Measurements from ENCODE around the gene SLC8B1. TPM values are rescaled to one million over a fixed set of nuclear protein-coding genes. Genes with fewer than 3 reads are reported as not detected.

Gene SLC8B1
- total and polyA plus RNA-seq, 2 donors (not counting 3 experiments of a cell fraction or from before 2014, with no cell fraction given), result 29.9 to 45.4 TPM

DNA sequence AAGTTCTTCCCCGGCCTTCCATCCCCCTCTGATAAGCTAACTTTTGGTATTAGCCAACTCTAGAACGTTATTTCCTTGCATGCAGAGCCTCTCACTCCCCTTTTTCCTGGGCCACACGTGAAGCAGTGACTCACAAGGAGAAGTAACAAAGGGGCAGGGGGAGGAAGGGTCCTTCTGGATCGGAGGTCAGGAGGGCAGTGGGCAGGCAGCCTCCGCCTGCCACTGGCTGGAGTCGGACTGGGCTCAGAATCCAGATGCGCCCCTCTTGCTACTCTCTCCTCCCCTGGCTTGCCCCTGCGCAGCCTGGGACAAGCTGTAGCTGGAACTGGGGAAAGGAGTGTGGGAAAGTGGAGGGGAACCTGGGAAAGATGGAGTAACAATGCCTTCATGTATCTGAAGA, 58.6 kb downstream of the SLC8B1 start:
- H3K27ac ChIP-seq (ENCODE audit: insufficient read depth, low read depth, low read length), result no peak overlapping the region
- peaks cover 0 to 11% of the 10 kb centered on the region in 2 experiments for H3K36me3 ChIP-seq (ENCODE audit: control insufficient read depth in 2 of 2, extremely low read depth in 1 of 2, insufficient read depth in 2 of 2, low read length in 2 of 2)
- ChIA-PET POLR2A (no interaction called here), CTCF (no interaction called here)
- no peak for FAIRE-seq
- intact Hi-C loops (cut with micrococcal nuclease), result no loop called here
- no TSS peak for BruUV-seq (replicated peaks)
- no peaks in the 10 kb centered on the region for H3K9me1 ChIP-seq (replicated peaks; ENCODE audit: control insufficient read depth, extremely low read depth, insufficient read depth, low read length)
- no peak overlapping the region for H3K9ac ChIP-seq (replicated peaks; ENCODE audit: extremely low read depth, insufficient read depth, low read length)
- H4K20me1 ChIP-seq (replicated peaks; ENCODE audit: control insufficient read depth, extremely low read depth, insufficient read depth, low read length), result no peaks in the 10 kb centered on the region
- H3K9me3 ChIP-seq (replicated peaks; ENCODE audit: control insufficient read depth, insufficient read depth, low read length), result no peaks in the 10 kb centered on the region
- H3K4me1 ChIP-seq (ENCODE audit: control insufficient read depth, extremely low read depth, insufficient read depth, low read length), result no peaks in the 10 kb centered on the region
- no peak overlapping the region for H3K4me3 ChIP-seq (replicated peaks in 1 of 3; ENCODE audit: insufficient read depth in 1 of 3, low read depth in 1 of 3, low read length in 3 of 3)
- no peaks in the 10 kb centered on the region for H3K79me2 ChIP-seq (ENCODE audit: control insufficient read depth, insufficient read depth, low read length)
- no peak for DNase-seq (ENCODE audit: low read depth, low spot score)
- no peaks in the 10 kb centered on the region for H3K27me3 ChIP-seq (ENCODE audit: control insufficient read depth in 2 of 2, insufficient read depth in 2 of 2, low read length in 2 of 2)
- H3K4me2 ChIP-seq (ENCODE audit: insufficient read depth, low read length), result no peak overlapping the region
- no peak overlapping the region for H2AFZ ChIP-seq (ENCODE audit: low read depth, low read length)
- dilution Hi-C loops (cut with MboI; ENCODE audit: extremely low pct_ligation_motif_present, low sequenced_read_pairs), result no loop called here
- no peak for TF ChIP-seq EZH2 (IDR thresholded peaks at IDR 0.05; ENCODE audit: borderline replicate concordance, low read depth, low read length, severe bottlenecking)

- ChIA-PET POLR2A (no interaction called here), CTCF (no interaction called here)
- Histone ChIP-seq H3K27me3 (ENCODE audit: control insufficient read depth in 2 of 2, insufficient read depth in 2 of 2, low read length in 2 of 2) (no peaks in the 10 kb centered on the region), H3K27ac (ENCODE audit: insufficient read depth, low read depth, low read length) (no peak overlapping the region), H3K79me2 (ENCODE audit: control insufficient read depth, insufficient read depth, low read length) (no peaks in the 10 kb centered on the region), H4K20me1 (replicated peaks; ENCODE audit: control insufficient read depth, extremely low read depth, insufficient read depth, low read length) (no peaks in the 10 kb centered on the region), H3K9me1 (replicated peaks; ENCODE audit: control insufficient read depth, extremely low read depth, insufficient read depth, low read length) (no peaks in the 10 kb centered on the region), H3K4me1 (ENCODE audit: control insufficient read depth, extremely low read depth, insufficient read depth, low read length) (no peaks in the 10 kb centered on the region), H3K36me3 (ENCODE audit: control insufficient read depth in 2 of 2, extremely low read depth in 1 of 2, insufficient read depth in 2 of 2, low read length in 2 of 2) (peaks cover 0 to 11% of the 10 kb centered on the region in 2 experiments), H2AFZ (ENCODE audit: low read depth, low read length) (no peak overlapping the region), H3K9me3 (replicated peaks; ENCODE audit: control insufficient read depth, insufficient read depth, low read length) (no peaks in the 10 kb centered on the region), H3K4me2 (ENCODE audit: insufficient read depth, low read length) (no peak overlapping the region), H3K4me3 (replicated peaks in 1 of 3; ENCODE audit: insufficient read depth in 1 of 3, low read depth in 1 of 3, low read length in 3 of 3) (no peak overlapping the region), H3K9ac (replicated peaks; ENCODE audit: extremely low read depth, insufficient read depth, low read length) (no peak overlapping the region)
- intact Hi-C loops (cut with micrococcal nuclease) (no loop called here), dilution Hi-C loops (cut with MboI; ENCODE audit: extremely low pct_ligation_motif_present, low sequenced_read_pairs) (no loop called here)
- DNase-seq (ENCODE audit: low read depth, low spot score), result no peak
- BruUV-seq (replicated peaks), result no TSS peak
- TF ChIP-seq GATA2 (IDR thresholded peaks at IDR 0.05; ENCODE audit: insufficient read depth, insufficient read length, low read depth, low read length), result no peak
- no peak for TF ChIP-seq POLR2AphosphoS5 (IDR thresholded peaks at IDR 0.05; ENCODE audit: insufficient read depth, low read depth, low read length)
- TF ChIP-seq CTCF (IDR thresholded peaks at IDR 0.05; ENCODE audit: extremely low read depth in 1 of 2, insufficient read depth in 1 of 2, low read depth in 1 of 2, low read length in 2 of 2), result no peak
- TF ChIP-seq EZH2 (IDR thresholded peaks at IDR 0.05; ENCODE audit: borderline replicate concordance, low read depth, low read length, severe bottlenecking), result no peak
- no peak for TF ChIP-seq POLR2A (IDR thresholded peaks at IDR 0.05; ENCODE audit: low read depth, low read length)
- TF ChIP-seq, protein P1, sequence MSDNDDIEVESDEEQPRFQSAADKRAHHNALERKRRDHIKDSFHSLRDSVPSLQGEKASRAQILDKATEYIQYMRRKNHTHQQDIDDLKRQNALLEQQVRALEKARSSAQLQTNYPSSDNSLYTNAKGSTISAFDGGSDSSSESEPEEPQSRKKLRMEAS (IDR thresholded peaks at IDR 0.05; ENCODE audit: insufficient read depth, insufficient read length), result no peak
- no peak for FAIRE-seq
Measured at GRCh38 chr12:113274848-113275247, 60.1 kb downstream of the SLC8B1 start.
